HFF-Myc (cell line): ENCODE data around the gene ATF7IP.

ENCODE experiments used
- DNase-seq: peaks from one replicate; pipeline ENCODE4 v3.0.0-alpha.2; 2011; ENCODE audit warnings: low read depth; ENCODE audit errors: extremely low read depth
- H3K4me3 ChIP-seq: replicated peaks from 2 replicates; pipeline ENCODE4 v1.5.1; 2011; ENCODE audit warnings: low read depth, mild to moderate bottlenecking, control low read depth, low read length
- CTCF ChIP-seq: IDR thresholded peaks from 2 replicates; pipeline ENCODE4 v1.5.1; 2012; ENCODE audit warnings: mild to moderate bottlenecking, low read depth, low read length, control low read depth; ENCODE audit errors: missing control alignments

ATF7IP gene

GRCh38 chr12:14379508-14379907, 14.0 kb downstream of the ATF7IP start:
- TF ChIP-seq CTCF: no peak
- H3K4me3 ChIP-seq: no peak overlapping the region
- no peak for DNase-seq

- TF ChIP-seq CTCF: no peak
- DNase-seq: peak; percentile 90
Observed at GRCh38 chr12:14384783-14385638, 19.5 kb downstream of the ATF7IP start.

GRCh38 chr12:14387219-14387871, 21.9 kb downstream of the ATF7IP start:
- DNase-seq: no peak
- H3K4me3 ChIP-seq: no peak overlapping the region
- no peak for TF ChIP-seq CTCF

More at GRCh38 chr12:14384783-14385638, 19.5 kb downstream of the ATF7IP start:
- peak overlapping the region; percentile 30 for H3K4me3 ChIP-seq

GRCh38 chr12:14390449-14390848, 25.0 kb downstream of the ATF7IP start:
- no peak overlapping the region for H3K4me3 ChIP-seq
- no peak for TF ChIP-seq CTCF
- DNase-seq: no peak

- H3K4me3 ChIP-seq: no peak overlapping the region
- no peak for DNase-seq
- TF ChIP-seq CTCF: no peak
Observed at GRCh38 chr12:14390870-14391530, 25.5 kb downstream of the ATF7IP start.

GRCh38 chr12:14393751-14394150, 28.3 kb downstream of the ATF7IP start:
- no peak for DNase-seq
- no peak for TF ChIP-seq CTCF
- no peak overlapping the region for H3K4me3 ChIP-seq
